Measurements from ENCODE around the gene HLA-DMA.

The HLA-DMA gene

GRCh38 chr6:32950449-32950848 is 2.4 kb downstream of the HLA-DMA start:
- no peak for DNase-seq (ENCODE audit: low spot score)
- Histone ChIP-seq H3K27ac (ENCODE audit: poor library complexity, severe bottlenecking) (no peak overlapping the region), H3K4me3 (ENCODE audit: severe bottlenecking) (no peak overlapping the region), H3K9me3 (ENCODE audit: severe bottlenecking) (no peaks in the 10 kb centered on the region), H3K36me3 (ENCODE audit: low read depth) (no peaks in the 10 kb centered on the region), H3K4me1 (ENCODE audit: insufficient read depth, poor library complexity, severe bottlenecking) (no peaks in the 10 kb centered on the region), H3K27me3 (ENCODE audit: insufficient read depth, poor library complexity, severe bottlenecking) (no peaks in the 10 kb centered on the region)
- TF ChIP-seq CTCF (IDR thresholded peaks at IDR 0.05; ENCODE audit: poor library complexity, severe bottlenecking): no peak
- no peak for ATAC-seq (ENCODE audit: low read depth)

GRCh38 chr6:32950010-32950409 is 2.9 kb downstream of the HLA-DMA start:
- H3K4me1 ChIP-seq (ENCODE audit: insufficient read depth, poor library complexity, severe bottlenecking): no peaks in the 10 kb centered on the region
- H3K9me3 ChIP-seq (ENCODE audit: severe bottlenecking): no peaks in the 10 kb centered on the region
- no peak overlapping the region for H3K4me3 ChIP-seq (ENCODE audit: severe bottlenecking)
- H3K36me3 ChIP-seq (ENCODE audit: low read depth): no peaks in the 10 kb centered on the region
- DNase-seq (ENCODE audit: low spot score) (no peak), ATAC-seq (ENCODE audit: low read depth) (no peak)
- TF ChIP-seq CTCF (IDR thresholded peaks at IDR 0.05; ENCODE audit: poor library complexity, severe bottlenecking): no peak
- no peaks in the 10 kb centered on the region for H3K27me3 ChIP-seq (ENCODE audit: insufficient read depth, poor library complexity, severe bottlenecking)
- H3K27ac ChIP-seq (ENCODE audit: poor library complexity, severe bottlenecking): no peak overlapping the region

- Histone ChIP-seq H3K4me1 (ENCODE audit: insufficient read depth, poor library complexity, severe bottlenecking) (no peaks in the 10 kb centered on the region), H3K27ac (ENCODE audit: poor library complexity, severe bottlenecking) (no peak overlapping the region), H3K9me3 (ENCODE audit: severe bottlenecking) (no peaks in the 10 kb centered on the region), H3K27me3 (ENCODE audit: insufficient read depth, poor library complexity, severe bottlenecking) (no peaks in the 10 kb centered on the region), H3K4me3 (ENCODE audit: severe bottlenecking) (no peak overlapping the region), H3K36me3 (ENCODE audit: low read depth) (no peaks in the 10 kb centered on the region)
- ATAC-seq (ENCODE audit: low read depth) (no peak), DNase-seq (ENCODE audit: low spot score) (no peak)
- TF ChIP-seq CTCF (IDR thresholded peaks at IDR 0.05; ENCODE audit: poor library complexity, severe bottlenecking): no peak
Measured at GRCh38 chr6:32949113-32949512, 3.8 kb downstream of the HLA-DMA start.

- Histone ChIP-seq H3K36me3 (ENCODE audit: low read depth) (no peaks in the 10 kb centered on the region), H3K27ac (ENCODE audit: poor library complexity, severe bottlenecking) (no peak overlapping the region), H3K4me1 (ENCODE audit: insufficient read depth, poor library complexity, severe bottlenecking) (no peaks in the 10 kb centered on the region), H3K27me3 (ENCODE audit: insufficient read depth, poor library complexity, severe bottlenecking) (no peaks in the 10 kb centered on the region), H3K4me3 (ENCODE audit: severe bottlenecking) (no peak overlapping the region), H3K9me3 (ENCODE audit: severe bottlenecking) (no peaks in the 10 kb centered on the region)
- TF ChIP-seq CTCF (IDR thresholded peaks at IDR 0.05; ENCODE audit: poor library complexity, severe bottlenecking): peak; percentile 76
- ATAC-seq (ENCODE audit: low read depth) (peak; percentile 88), DNase-seq (ENCODE audit: low spot score) (no peak)
Measured at GRCh38 chr6:32947552-32948465, 5.1 kb downstream of the HLA-DMA start.

GRCh38 chr6:32946893-32947292 is 6.0 kb downstream of the HLA-DMA start:
- DNase-seq (ENCODE audit: low spot score) (no peak), ATAC-seq (ENCODE audit: low read depth) (no peak)
- TF ChIP-seq CTCF (IDR thresholded peaks at IDR 0.05; ENCODE audit: poor library complexity, severe bottlenecking): no peak
- no peaks in the 10 kb centered on the region for H3K27me3 ChIP-seq (ENCODE audit: insufficient read depth, poor library complexity, severe bottlenecking)
- H3K4me3 ChIP-seq (ENCODE audit: severe bottlenecking): no peak overlapping the region
- H3K4me1 ChIP-seq (ENCODE audit: insufficient read depth, poor library complexity, severe bottlenecking): no peaks in the 10 kb centered on the region
- no peaks in the 10 kb centered on the region for H3K36me3 ChIP-seq (ENCODE audit: low read depth)
- H3K9me3 ChIP-seq (ENCODE audit: severe bottlenecking): no peaks in the 10 kb centered on the region
- H3K27ac ChIP-seq (ENCODE audit: poor library complexity, severe bottlenecking): no peak overlapping the region

All from RWPE2 (cell line).